Activated T-cell treated with anti-CD3 and anti-CD28 coated beads, Interleukin-2, amount 50 U/mL, for 72 hours (primary cell): ENCODE data around the gene ADSS2. TPM values are rescaled to one million over a fixed set of nuclear protein-coding genes. Genes with fewer than 3 reads are reported as not detected.
A peak's percentile ranks its signal among the peaks of the same experiment; 100 is the strongest.
"Not testable (repeated sequence)": the region's sequence is repeated elsewhere in the genome, so short reads cannot be mapped to it uniquely, and the experiment has no call there.

Source experiments
- ATAC-seq, 2 donors: fragments of 150-1000 bp; cut with Tn5 transposase; replicated peaks in 1 of 2; 2 replicates each; pipeline ENCODE4 v1.10.0; 2021; ENCODE audit warnings: moderate library complexity in 2 of 2, mild to moderate bottlenecking in 1 of 2
- DNase-seq, 2 donors: peaks; one replicate each; pipeline ENCODE4 v3.0.0; 2021 to 2022; ENCODE audit warnings: mixed read lengths in 1 of 2
- H3K27ac Mint-ChIP-seq: one replicate; pipeline ENCODE4 v1.8.0; 2022; ENCODE audit warnings: mild to moderate bottlenecking, moderate library complexity, mixed read lengths
- H3K27me3 Mint-ChIP-seq: one replicate; pipeline ENCODE4 v1.8.0; 2022; ENCODE audit warnings: low read depth, mixed read lengths
- H3K36me3 Mint-ChIP-seq, 2 donors: one replicate each; pipeline ENCODE4 v1.8.0; 2022; ENCODE audit warnings: mixed read lengths in 2 of 2, mild to moderate bottlenecking in 1 of 2; ENCODE audit not compliant: insufficient read depth in 2 of 2
- H3K4me1 Mint-ChIP-seq: one replicate; pipeline ENCODE4 v1.8.0; 2022; ENCODE audit warnings: low read depth, mixed read lengths
- H3K4me3 Mint-ChIP-seq, 2 donors: one replicate each; pipeline ENCODE4 v1.8.0; 2022; ENCODE audit warnings: mild to moderate bottlenecking in 2 of 2, mixed read lengths in 2 of 2, moderate library complexity in 2 of 2
- H3K9me3 Mint-ChIP-seq, 2 donors: one replicate each; pipeline ENCODE4 v1.8.0; 2022; ENCODE audit warnings: mixed read lengths in 2 of 2
- total RNA-seq, 2 donors: library from RNA; stranded (reverse); gene quantifications; one replicate each; pipeline ENCODE4 v1.2.3, GENCODE V29; 2022

The ADSS2 gene
- total RNA-seq, 2 donors from 2014 or later, result 46.5 to 51.1 TPM

DNA sequence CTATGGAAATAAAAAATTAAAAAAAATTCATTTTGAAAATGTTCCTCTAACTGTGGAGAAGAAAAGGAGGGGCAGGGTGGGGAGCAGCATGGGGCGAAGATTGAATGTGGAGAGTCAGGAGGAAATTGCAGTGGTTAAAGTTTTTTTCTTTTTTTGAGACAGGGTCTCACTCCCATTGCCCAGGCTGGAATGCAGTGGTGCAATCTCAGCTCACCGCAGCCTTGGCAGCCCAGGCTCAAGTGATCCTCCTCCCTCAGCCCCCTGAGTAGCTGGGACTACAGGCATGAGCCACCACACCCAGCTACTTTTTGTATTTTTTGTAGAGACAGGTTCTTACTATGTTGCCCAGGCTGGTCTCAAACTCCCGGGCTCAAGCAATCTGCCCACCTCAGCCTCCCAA is 67.6 kb downstream of the ADSS2 start:
- ATAC-seq, result no peak
- H3K36me3 Mint-ChIP-seq, result no peaks in the 10 kb centered on the region
- no peak overlapping the region for H3K27ac Mint-ChIP-seq
- H3K4me1 Mint-ChIP-seq, result no peaks in the 10 kb centered on the region
- H3K27me3 Mint-ChIP-seq, result no peaks in the 10 kb centered on the region
- H3K9me3 Mint-ChIP-seq, result no peaks in the 10 kb centered on the region
- no peak overlapping the region for H3K4me3 Mint-ChIP-seq
- DNase-seq, result no peak

DNA sequence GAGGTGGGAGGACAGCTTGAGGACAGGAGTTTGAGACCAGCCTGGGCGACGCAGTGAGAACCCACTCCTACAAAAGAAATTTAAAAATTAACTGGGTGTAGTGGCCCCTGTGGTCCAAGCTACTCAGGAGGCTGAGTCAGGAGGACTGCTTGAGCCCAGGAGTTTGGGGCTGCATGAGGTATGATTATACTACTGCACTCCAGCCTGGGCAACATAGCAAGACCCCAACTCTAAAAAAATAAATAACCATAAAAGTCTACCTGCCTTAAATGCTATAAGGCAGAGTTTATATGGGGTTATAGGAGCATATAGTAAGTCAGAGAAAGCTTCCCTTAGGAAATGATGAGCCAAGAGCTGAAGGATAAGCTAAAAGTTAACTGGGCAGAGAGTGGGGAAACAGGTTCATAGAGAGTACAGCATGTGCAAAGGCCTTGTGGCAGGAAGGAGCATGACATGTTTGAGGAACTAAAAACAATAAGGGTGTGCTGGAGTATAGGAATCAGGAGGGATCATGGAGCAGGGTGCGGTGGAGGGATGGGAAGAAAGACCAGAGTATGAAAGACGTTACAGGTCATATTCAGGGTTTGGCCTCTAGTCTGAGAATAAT is 68.3 kb downstream of the ADSS2 start:
- H3K4me1 Mint-ChIP-seq, result no peaks in the 10 kb centered on the region
- no peak overlapping the region for H3K4me3 Mint-ChIP-seq
- ATAC-seq (no peak), DNase-seq (no peak)
- H3K27me3 Mint-ChIP-seq, result no peaks in the 10 kb centered on the region
- no peaks in the 10 kb centered on the region for H3K9me3 Mint-ChIP-seq
- no peak overlapping the region for H3K27ac Mint-ChIP-seq
- H3K36me3 Mint-ChIP-seq, result no peaks in the 10 kb centered on the region

DNA sequence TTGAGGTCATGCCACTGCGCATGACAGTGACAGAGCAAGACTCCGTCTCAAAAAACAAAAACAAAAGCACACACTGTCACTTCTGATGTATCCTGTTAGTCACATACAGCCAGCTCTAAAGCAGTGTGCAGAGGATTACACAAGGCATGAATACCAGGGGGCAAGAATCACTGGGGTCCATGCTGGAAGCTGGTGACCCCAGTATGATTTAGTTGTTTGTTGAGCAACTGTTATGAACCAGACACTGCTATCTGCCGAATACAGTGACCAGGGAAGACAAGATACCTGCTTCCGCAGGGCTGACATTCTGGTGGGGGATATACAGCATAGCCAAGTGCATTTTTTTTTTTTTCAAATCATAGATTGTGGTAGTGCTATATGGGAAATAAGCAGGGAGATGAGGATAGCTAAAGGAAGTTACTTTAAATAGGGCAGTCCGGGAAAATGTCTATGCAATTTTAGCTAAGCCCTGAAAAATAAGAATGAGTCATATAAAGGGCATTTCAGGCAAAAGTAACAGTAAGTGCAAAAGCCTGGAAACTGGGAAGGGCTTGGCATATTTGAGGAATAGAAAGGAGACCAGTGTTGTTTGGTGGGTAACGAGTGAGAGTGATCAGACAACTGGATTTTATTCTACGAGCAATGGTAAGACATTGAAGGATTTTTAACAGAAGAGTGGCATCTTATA is 69.7 kb downstream of the ADSS2 start:
- H3K27me3 Mint-ChIP-seq, result no peaks in the 10 kb centered on the region
- no peaks in the 10 kb centered on the region for H3K9me3 Mint-ChIP-seq
- no peaks in the 10 kb centered on the region for H3K36me3 Mint-ChIP-seq
- H3K4me3 Mint-ChIP-seq, result no peak overlapping the region
- H3K4me1 Mint-ChIP-seq, result no peaks in the 10 kb centered on the region
- DNase-seq, result no peak
- H3K27ac Mint-ChIP-seq, result no peak overlapping the region
- no peak for ATAC-seq

DNA sequence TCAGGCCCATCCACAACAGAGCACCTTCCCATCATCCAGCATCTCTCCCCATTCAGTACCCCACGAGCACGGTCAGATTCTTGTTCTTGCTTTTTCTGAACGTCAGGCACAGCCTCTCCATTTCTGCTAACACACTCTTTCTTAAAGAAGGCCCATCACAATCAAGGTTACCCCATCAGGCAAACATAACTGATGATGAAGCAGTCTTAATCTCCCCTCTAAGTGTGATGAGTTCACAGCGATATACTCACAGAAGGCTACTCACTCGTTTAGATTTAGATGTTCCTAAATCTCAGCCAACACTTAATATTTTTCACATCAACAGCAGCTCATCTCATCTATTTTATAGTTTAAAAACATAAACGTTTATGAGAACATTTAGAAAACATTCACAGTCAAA is 75.6 kb downstream of the ADSS2 start:
- Mint-ChIP-seq H3K27me3 (no peaks in the 10 kb centered on the region), H3K4me3 (no peak overlapping the region), H3K36me3 (no peaks in the 10 kb centered on the region), H3K27ac (no peak overlapping the region), H3K4me1 (no peaks in the 10 kb centered on the region), H3K9me3 (no peaks in the 10 kb centered on the region)
- ATAC-seq (no peak), DNase-seq (no peak)

DNA sequence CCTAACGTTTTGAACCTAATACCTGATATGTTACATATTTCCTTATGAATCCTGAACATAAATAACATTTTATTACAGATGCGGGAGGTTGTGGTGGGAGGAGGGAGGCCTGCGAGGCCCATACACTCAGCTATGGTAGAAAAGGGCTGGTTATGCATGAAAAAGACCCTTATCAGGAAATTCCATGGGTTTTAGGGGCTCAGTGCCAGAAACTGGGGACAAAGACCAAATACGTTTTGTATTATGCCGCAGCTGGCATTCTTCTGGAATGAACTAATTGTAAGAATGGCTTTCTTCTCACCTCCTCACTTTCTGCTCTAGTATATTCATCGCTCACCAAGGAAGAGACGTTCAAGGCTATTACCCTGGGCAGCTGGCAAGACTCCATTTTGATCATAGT is 76.7 kb downstream of the ADSS2 start:
- no peaks in the 10 kb centered on the region for H3K4me1 Mint-ChIP-seq
- DNase-seq (no peak), ATAC-seq (no peak)
- H3K9me3 Mint-ChIP-seq, result no peaks in the 10 kb centered on the region
- no peak overlapping the region for H3K4me3 Mint-ChIP-seq
- no peaks in the 10 kb centered on the region for H3K27me3 Mint-ChIP-seq
- no peak overlapping the region for H3K27ac Mint-ChIP-seq
- no peaks in the 10 kb centered on the region for H3K36me3 Mint-ChIP-seq

DNA sequence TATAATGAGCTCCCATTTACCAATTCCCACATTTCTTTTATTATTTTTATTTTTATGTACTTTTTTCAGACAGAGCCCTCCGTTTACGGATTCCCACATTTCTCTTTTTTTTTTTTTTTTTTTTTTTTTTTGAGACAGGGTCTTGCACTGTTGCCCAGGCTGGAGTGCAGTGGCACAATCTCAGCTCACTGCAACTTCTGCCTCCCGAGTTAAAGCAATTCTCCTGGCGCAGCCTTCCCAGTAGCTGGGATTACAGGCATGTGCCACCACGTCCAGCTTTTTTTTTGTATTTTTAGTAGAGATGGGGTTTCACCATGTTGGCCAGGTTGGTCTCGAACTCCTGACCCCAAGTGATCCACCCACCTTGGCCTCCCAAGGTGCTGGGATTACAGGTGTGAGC is 77.2 kb downstream of the ADSS2 start:
- not testable (repeated sequence) for ATAC-seq, H3K27ac Mint-ChIP-seq, H3K27me3 Mint-ChIP-seq, DNase-seq, H3K9me3 Mint-ChIP-seq, H3K36me3 Mint-ChIP-seq, H3K4me1 Mint-ChIP-seq, H3K4me3 Mint-ChIP-seq

DNA sequence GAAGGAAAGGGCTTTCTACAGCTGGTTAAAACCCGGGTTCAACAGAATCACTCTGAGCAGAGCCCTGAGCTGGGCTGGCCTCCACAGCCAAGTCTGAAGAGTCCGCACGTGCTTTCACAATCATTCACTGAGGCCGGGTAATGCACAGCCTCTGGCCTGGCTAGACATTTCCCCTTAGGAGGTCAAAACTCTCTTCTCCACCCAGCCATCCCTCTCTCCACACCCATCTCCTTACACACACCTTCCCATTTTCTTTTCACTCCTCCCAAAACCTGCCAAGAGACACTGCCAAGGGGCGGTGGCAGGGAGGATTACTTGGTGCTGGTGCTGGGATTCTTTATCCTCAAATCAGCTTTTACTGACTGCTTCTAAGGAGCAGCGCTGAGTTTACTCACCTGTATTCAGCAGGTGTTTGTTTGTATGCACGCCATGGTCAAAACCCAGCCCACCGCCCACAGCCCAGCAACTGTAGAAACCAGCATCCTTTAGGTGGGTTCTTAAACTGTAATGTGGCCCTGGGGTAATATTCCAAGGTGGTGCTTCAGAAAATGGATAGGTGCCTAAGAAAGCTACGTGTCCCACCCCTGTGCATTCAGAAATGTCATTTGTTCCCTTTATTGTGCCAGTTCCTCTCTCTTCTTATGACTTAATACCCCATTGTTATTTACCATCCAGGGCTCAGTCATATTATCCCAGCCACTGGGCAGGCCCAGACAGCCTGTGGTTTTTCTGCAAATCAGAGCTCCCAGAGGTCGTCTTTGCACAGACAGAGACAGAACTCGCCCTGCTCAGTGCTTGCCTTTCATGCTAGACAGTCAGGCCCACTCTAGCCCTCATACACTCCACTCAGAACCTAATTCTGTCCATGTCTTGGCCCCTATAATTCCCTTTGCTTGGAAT is 80.2 kb downstream of the ADSS2 start:
- H3K27me3 Mint-ChIP-seq, result no peaks in the 10 kb centered on the region
- ATAC-seq, result peak in 1 of 2 donors; percentile 26
- no peaks in the 10 kb centered on the region for H3K4me1 Mint-ChIP-seq
- no peak for DNase-seq
- H3K4me3 Mint-ChIP-seq, result no peak overlapping the region
- H3K9me3 Mint-ChIP-seq, result no peaks in the 10 kb centered on the region
- H3K27ac Mint-ChIP-seq, result no peak overlapping the region
- no peaks in the 10 kb centered on the region for H3K36me3 Mint-ChIP-seq

DNA sequence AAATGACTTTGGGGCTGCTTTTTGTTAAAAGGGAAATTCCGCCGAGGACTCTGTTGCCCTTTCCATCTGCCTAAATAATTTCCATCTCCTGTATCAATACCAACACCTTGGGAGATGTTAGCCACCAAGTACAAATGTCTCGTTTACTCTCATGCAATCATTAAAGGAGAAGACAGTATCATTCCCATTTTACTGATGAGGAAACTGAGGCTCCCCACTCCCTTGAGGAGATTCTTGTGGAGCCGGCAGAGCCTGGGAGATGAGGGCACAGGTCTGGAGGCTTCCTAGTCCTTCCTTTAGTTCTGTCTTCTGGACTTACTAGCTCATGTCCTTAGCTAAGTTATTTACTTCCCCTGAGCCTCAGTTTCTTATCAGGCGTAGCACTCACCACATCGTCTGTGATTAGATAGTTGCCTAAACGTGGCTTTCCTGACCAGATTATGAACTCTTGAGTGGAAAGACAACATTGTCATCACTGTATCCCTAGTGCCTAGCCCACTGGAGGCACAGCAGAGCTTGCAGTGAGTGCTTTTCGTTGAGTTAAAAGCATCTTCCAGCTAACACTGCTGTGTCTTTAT is 81.6 kb downstream of the ADSS2 start:
- H3K4me1 Mint-ChIP-seq, result no peaks in the 10 kb centered on the region
- H3K9me3 Mint-ChIP-seq, result peaks cover 0 to 1% of the 10 kb centered on the region in 2 donors
- no peak overlapping the region for H3K27ac Mint-ChIP-seq
- ATAC-seq (no peak), DNase-seq (no peak)
- no peaks in the 10 kb centered on the region for H3K27me3 Mint-ChIP-seq
- peaks cover 0 to 2% of the 10 kb centered on the region in 2 donors for H3K36me3 Mint-ChIP-seq
- no peak overlapping the region for H3K4me3 Mint-ChIP-seq

DNA sequence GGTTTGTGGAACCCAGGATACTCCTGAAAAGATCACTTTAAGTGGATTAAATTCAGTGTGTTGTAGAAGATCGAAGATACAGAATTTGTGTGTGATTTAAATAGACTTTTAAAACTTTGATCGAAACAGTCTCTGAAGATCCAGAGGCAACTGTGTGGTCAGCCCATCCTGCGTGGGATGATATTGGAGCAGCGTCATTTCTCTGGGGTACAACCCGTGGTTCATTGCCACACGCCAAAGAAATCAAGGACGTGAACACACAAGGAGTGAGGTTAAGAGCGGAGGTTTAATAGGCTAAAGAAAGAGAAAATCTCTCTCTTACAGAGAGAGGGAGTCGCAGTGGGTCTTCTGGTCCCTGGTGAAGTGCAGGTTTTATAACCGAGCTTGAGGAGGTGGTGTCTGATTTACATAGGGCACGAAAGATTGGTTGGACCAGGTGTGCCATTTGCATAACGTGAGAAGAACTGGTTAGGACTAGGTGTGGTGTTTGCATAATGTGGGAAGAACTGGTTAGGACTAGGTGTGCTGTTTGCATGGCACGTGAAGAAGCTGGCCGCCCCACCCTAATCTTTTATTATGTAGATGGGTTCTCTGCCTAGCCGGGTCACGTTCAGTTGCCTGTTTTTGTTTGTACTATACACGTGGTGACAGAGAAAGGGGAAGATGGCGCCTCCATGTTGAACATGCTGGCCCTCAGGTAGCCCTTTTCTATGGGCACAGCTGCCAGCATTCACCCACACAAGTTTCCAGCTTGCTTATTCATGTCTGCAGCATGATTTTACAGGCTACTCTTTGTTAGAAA is 82.3 kb downstream of the ADSS2 start:
- ATAC-seq (no peak), DNase-seq (no peak)
- H3K9me3 Mint-ChIP-seq, result peaks cover 3 to 4% of the 10 kb centered on the region in 2 donors
- peaks cover 3 to 4% of the 10 kb centered on the region in 2 donors for H3K36me3 Mint-ChIP-seq
- no peak overlapping the region for H3K4me3 Mint-ChIP-seq
- no peak overlapping the region for H3K27ac Mint-ChIP-seq
- H3K27me3 Mint-ChIP-seq, result no peaks in the 10 kb centered on the region
- no peaks in the 10 kb centered on the region for H3K4me1 Mint-ChIP-seq

DNA sequence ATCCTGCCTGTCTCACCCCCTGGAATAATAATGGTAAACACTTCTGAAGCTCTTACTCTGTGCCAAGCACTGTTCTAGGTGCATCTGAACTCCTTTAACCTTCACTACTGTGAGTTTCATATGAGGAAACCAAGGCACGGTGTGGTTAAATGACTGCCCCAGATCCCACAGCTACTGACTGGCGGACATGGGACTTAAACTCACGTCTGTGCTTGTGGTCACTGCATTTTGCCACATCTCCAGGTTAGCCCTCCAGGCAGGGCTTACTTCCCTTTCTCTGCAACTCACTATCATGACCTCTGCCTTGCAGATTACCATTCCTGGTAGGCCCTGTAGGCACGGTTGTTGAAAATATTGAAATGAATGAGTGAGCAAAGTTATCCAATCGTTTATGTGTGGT is 83.4 kb downstream of the ADSS2 start:
- Mint-ChIP-seq H3K9me3 (peaks cover 5% of the 10 kb centered on the region in 2 donors), H3K27ac (no peak overlapping the region), H3K36me3 (peaks cover 6 to 7% of the 10 kb centered on the region in 2 donors), H3K4me3 (no peak overlapping the region), H3K27me3 (no peaks in the 10 kb centered on the region), H3K4me1 (no peaks in the 10 kb centered on the region)
- no peak for DNase-seq
- no peak for ATAC-seq

DNA sequence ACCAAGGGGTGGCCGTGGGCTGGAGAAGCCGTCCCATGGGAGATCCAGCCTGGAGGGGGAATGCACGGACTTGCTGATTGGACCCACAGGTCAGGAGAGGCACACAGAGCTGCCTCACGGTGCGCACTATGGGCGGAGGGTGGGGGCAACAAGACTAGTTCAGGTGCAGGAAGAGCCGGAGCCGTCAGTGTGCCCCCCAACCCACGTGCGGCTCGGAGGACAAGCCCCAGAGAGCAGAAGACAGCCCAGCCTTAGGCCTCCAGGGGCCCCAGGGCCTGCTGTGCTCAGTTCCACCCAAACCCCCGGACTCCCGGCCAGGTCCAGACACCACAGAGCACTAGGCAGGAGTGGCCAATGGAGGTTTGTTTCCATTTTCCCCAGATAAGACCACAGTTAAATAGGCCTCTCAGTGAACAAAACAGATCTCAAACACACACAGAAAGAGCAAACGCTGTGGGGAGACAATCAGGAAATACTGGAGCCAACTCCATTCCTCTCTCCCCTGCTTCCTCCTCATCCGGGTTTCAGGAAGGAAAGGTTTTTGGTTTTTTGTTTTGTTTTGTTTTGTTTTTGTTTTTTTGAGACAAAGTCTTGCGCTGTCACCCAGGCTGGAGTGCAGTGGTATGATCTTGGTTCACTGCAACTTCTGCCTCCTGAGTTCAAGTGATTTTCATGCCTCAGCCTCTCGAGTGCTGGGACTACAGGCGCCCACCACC is 84.2 kb downstream of the ADSS2 start:
- Mint-ChIP-seq H3K4me1 (no peaks in the 10 kb centered on the region), H3K9me3 (peaks cover 5% of the 10 kb centered on the region in 2 donors), H3K27ac (no peak overlapping the region), H3K27me3 (no peaks in the 10 kb centered on the region), H3K4me3 (no peak overlapping the region), H3K36me3 (peaks cover 6 to 7% of the 10 kb centered on the region in 2 donors)
- ATAC-seq (no peak), DNase-seq (no peak)

DNA sequence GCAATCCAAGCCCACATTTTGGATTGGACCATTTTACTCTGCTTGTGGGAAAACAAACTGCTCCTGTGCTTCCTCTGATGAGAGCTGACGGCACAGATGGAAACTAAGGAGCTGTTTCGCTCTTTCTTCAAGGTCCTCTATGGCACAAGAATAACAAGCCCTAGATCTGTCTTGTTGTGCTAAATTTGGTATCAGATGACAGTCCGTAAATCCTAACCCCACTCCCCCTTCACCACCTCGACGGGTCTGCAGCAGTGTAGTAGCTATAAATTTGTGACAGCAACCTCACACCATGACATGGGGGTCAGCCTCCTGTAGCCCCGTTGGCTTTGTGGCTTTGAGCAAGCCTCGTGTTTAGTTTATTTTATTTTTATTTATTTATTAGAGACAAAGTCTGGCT is 85.9 kb downstream of the ADSS2 start:
- DNase-seq (no peak), ATAC-seq (no peak)
- no peak overlapping the region for H3K27ac Mint-ChIP-seq
- H3K36me3 Mint-ChIP-seq, result peaks cover 6 to 7% of the 10 kb centered on the region in 2 donors
- H3K27me3 Mint-ChIP-seq, result no peaks in the 10 kb centered on the region
- no peak overlapping the region for H3K4me3 Mint-ChIP-seq
- H3K4me1 Mint-ChIP-seq, result no peaks in the 10 kb centered on the region
- peaks cover 5% of the 10 kb centered on the region in 2 donors for H3K9me3 Mint-ChIP-seq
